A549 (cell line): ENCODE data around the gene GRIP1. TPM values are rescaled to one million over a fixed set of nuclear protein-coding genes. Genes with fewer than 3 reads are reported as not detected.

Source experiments
- ATAC-seq, 2 experiments: fragments of 200-7000 bp in 1 of 2; fragments of >200 bp in 1 of 2; cut with Nextera tagmentation in 1 of 2; cut with Tn5 transposase in 1 of 2; 3 replicates each; pipeline versions ENCODE4 v1.8.0 to v1.9.1; 2018 to 2020; ENCODE audit warnings: mild to moderate bottlenecking in 1 of 2, moderate library complexity in 1 of 2
- CTCF ChIA-PET: fragments of 300-600 bp; sonication (Branson Sonifier 250); formaldehyde crosslinking; extraction: SDS; loops from one replicate; lab custom pipeline; 2021; ENCODE audit warnings: antibody characterized with exemption, inconsistent platforms; lab: Yijun Ruan, JAX
- POLR2A ChIA-PET: fragments of 350-600 bp; formaldehyde crosslinking; extraction: SDS; loops from one replicate; lab custom pipeline; 2021; ENCODE audit warnings: antibody characterized with exemption, inconsistent platforms; lab: Yijun Ruan, JAX
- DNase-seq, 2 experiments: peaks; one replicate each; pipeline versions ENCODE4 v3.0.0 to v3.0.0-alpha.2; 2011 to 2016; ENCODE audit warnings: low read depth in 1 of 2, low spot score in 1 of 2
- FAIRE-seq: peaks from 2 replicates; lab custom pipeline; 2011; peaks lifted over from hg19 to GRCh38; lab: Jason Lieb, UNC
- H3K27ac ChIP-seq, 2 experiments: fragments of >200 bp; sonication (Bioruptor Twin); formaldehyde crosslinking; 3 replicates each; pipeline ENCODE4 v1.5.1; 2016 to 2017
- H3K4me1 ChIP-seq: fragments of >200 bp; sonication (Bioruptor Twin); formaldehyde crosslinking; 3 replicates; pipeline ENCODE4 v1.6.1; 2016
- H3K4me2 ChIP-seq: fragments of >200 bp; sonication (Bioruptor Twin); formaldehyde crosslinking; 3 replicates; pipeline ENCODE4 v1.6.1; 2016
- H3K4me3 ChIP-seq: fragments of >200 bp; sonication (Bioruptor Twin); formaldehyde crosslinking; 3 replicates; pipeline ENCODE4 v1.5.1; 2016
- H3K9me3 ChIP-seq: fragments of >200 bp; sonication (Bioruptor Twin); formaldehyde crosslinking; 3 replicates; pipeline ENCODE4 v1.6.1; 2016
- CBX8 ChIP-seq: fragments of 200-600 bp; sonication (generic); IDR thresholded peaks from 2 replicates; pipeline ENCODE4 v1.6.1; 2016
- CEBPB ChIP-seq, 2 experiments: fragments of >200 bp in 1 of 2; sonication (Bioruptor Twin) in 1 of 2; formaldehyde crosslinking in 1 of 2; IDR thresholded peaks; 2 replicates each; pipeline ENCODE4 v1.6.1; 2012 to 2016
- CHD2 ChIP-seq: fragments of 150-350 bp; IDR thresholded peaks from 2 replicates; pipeline ENCODE4 v1.6.1; 2014; ENCODE audit warnings: low read length; ENCODE audit not compliant: partially characterized antibody
- EHF ChIP-seq: fragments of 250-450 bp; sonication (Bioruptor Pico); IDR thresholded peaks from 2 replicates; pipeline ENCODE4 v1.5.0; 2020; ENCODE audit warnings: mild to moderate bottlenecking
- ESRRA ChIP-seq: fragments of 150-350 bp; IDR thresholded peaks from 2 replicates; pipeline ENCODE4 v1.6.1; 2014; ENCODE audit warnings: mild to moderate bottlenecking, low read length, borderline replicate concordance
- FOSB ChIP-seq: fragments of 250-450 bp; sonication (Bioruptor Pico); IDR thresholded peaks from 2 replicates; pipeline ENCODE4 v1.5.0; 2020; ENCODE audit warnings: mild to moderate bottlenecking, moderate library complexity
- HDAC2 ChIP-seq: fragments of 200-600 bp; sonication (generic); IDR thresholded peaks from 2 replicates; pipeline ENCODE4 v1.6.1; 2016
- HOXA7 ChIP-seq: fragments of 250-450 bp; sonication (Bioruptor Pico); IDR thresholded peaks from 2 replicates; pipeline ENCODE4 v1.5.0; 2020; ENCODE audit warnings: mild to moderate bottlenecking, moderate library complexity
- JUN ChIP-seq, 2 experiments: fragments of >200 bp; sonication (Bioruptor Twin); formaldehyde crosslinking; IDR thresholded peaks; 2 replicates in 1 of 2; 3 replicates in 1 of 2; pipeline ENCODE4 v1.6.1; 2016 to 2017
- KDM5A ChIP-seq: fragments of 200-600 bp; sonication (generic); IDR thresholded peaks from 2 replicates; pipeline ENCODE4 v1.6.1; 2016; ENCODE audit warnings: antibody characterized with exemption, mild to moderate bottlenecking
- MAFK ChIP-seq: fragments of 450-650 bp; IDR thresholded peaks from 2 replicates; pipeline ENCODE4 v1.6.1; 2014; ENCODE audit not compliant: partially characterized antibody
- MAZ ChIP-seq: fragments of 150-350 bp; IDR thresholded peaks from 2 replicates; pipeline ENCODE4 v1.6.1; 2014; ENCODE audit warnings: antibody characterized with exemption, low read depth, low read length, borderline replicate concordance
- NR3C1 ChIP-seq: fragments of >200 bp; sonication (Bioruptor Twin); formaldehyde crosslinking; IDR thresholded peaks from 3 replicates; pipeline ENCODE4 v1.6.1; 2017
- POLR2AphosphoS2 ChIP-seq: conservative IDR thresholded peaks from 2 replicates; pipeline ENCODE4 v1.6.1; 2012; ENCODE audit warnings: low read length, improper control_type of control experiment, inconsistent platforms
- RAD21 ChIP-seq, 2 experiments: fragments of >200 bp in 1 of 2; sonication (Bioruptor Twin) in 1 of 2; formaldehyde crosslinking in 1 of 2; IDR thresholded peaks in 1 of 2; conservative IDR thresholded peaks in 1 of 2; 2 replicates in 1 of 2; 3 replicates in 1 of 2; pipeline ENCODE4 v1.6.1; 2012 to 2018; ENCODE audit warnings: inconsistent platforms in 1 of 2
- RNF2 ChIP-seq: fragments of 200-600 bp; sonication (generic); IDR thresholded peaks from 2 replicates; pipeline ENCODE4 v1.6.1; 2016; ENCODE audit warnings: low read depth, mild to moderate bottlenecking, antibody characterized with exemption, moderate library complexity, borderline replicate concordance
- SREBF2 ChIP-seq: fragments of 450-650 bp; IDR thresholded peaks from 2 replicates; pipeline ENCODE4 v1.6.1; 2014; ENCODE audit warnings: mild to moderate bottlenecking, moderate library complexity
- ZC3H11A ChIP-seq: fragments of 450-650 bp; IDR thresholded peaks from 2 replicates; pipeline ENCODE4 v1.6.1; 2014; ENCODE audit warnings: antibody characterized with exemption, mild to moderate bottlenecking
- ZFP36 ChIP-seq: fragments of 450-650 bp; IDR thresholded peaks from 2 replicates; pipeline ENCODE4 v1.6.1; 2014; ENCODE audit warnings: borderline replicate concordance; ENCODE audit not compliant: partially characterized antibody
- WGBS: methylation state at CpG from one replicate; pipeline ENCODE4 v1.1.6; 2017; ENCODE audit errors: missing lambda C conversion rate; 5-methylcytosine and 5-hydroxymethylcytosine counted together
- polyA plus RNA-seq, 4 experiments: library from polyadenylated mRNA; depleted of rRNA in 3 of 4; stranded (reverse); fragments of >200 nt; fragmentation: RNase III in 1 of 4; extraction: RNeasy Plus Mini Kit Qiagen cat#74134 plus additional on column Dnase treatment in 1 of 4; gene quantifications; 2 replicates in 3 of 4; 3 replicates in 1 of 4; pipeline ENCODE4 v1.2.3, GENCODE V29; 2011 to 2017
- TF ChIP-seq, protein P1 (sequence below): fragments of 250-450 bp; sonication (Bioruptor Pico); IDR thresholded peaks from 2 replicates; pipeline ENCODE4 v1.5.0; 2021; ENCODE audit warnings: mild to moderate bottlenecking, moderate library complexity, borderline replicate concordance
- TF ChIP-seq, protein P2 (sequence below): fragments of >200 bp; sonication (Bioruptor Twin); formaldehyde crosslinking; IDR thresholded peaks from 3 replicates; pipeline ENCODE4 v1.5.1; 2016
- TF ChIP-seq, protein P3 (sequence below): fragments of 450-650 bp; IDR thresholded peaks from 2 replicates; pipeline ENCODE4 v1.6.1; 2014; ENCODE audit warnings: antibody characterized with exemption
- TF ChIP-seq, protein P4 (sequence below): fragments of 200-600 bp; sonication (generic); IDR thresholded peaks from 2 replicates; pipeline ENCODE4 v1.6.1; 2016; ENCODE audit warnings: antibody characterized with exemption, mild to moderate bottlenecking, moderate library complexity
- TF ChIP-seq, protein P5 (sequence below): IDR thresholded peaks from 2 replicates; pipeline ENCODE4 v1.6.1; 2012

Gene GRIP1
- polyA plus RNA-seq, 2 of the 4 experiments (the other 2 are of a cell fraction) = 4.6 to 5.8 TPM

DNA sequence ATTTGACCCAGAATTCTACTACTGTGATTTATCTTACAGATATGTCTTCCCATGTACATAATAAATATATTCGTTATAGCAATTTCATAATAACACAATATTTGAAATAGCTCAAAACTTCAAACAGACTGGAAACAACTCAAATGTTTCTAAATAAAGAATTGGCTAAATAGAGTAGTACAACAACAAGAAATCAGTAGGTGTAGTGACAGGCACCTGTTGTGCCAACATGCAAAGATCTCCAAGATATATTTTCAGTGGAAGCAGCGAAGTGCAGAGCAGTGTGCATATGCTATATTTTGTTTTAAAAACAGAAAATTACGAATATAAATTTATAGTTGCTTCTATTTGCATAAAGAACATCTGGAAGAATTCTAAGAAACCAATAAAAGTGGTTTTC, 60.9 kb downstream of the GRIP1 start:
- Histone ChIP-seq H3K27ac (no peak overlapping the region), H3K4me3 (no peak overlapping the region), H3K4me2 (no peak overlapping the region), H3K4me1 (no peaks in the 10 kb centered on the region), H3K9me3 (no peaks in the 10 kb centered on the region)
- TF ChIP-seq JUN (IDR thresholded peaks at IDR 0.05) (no peak), HOXA7 (CRISPR knock-in tag) (no peak), CEBPB (IDR thresholded peaks at IDR 0.05) (no peak), MAFK (no peak), HDAC2 (no peak), RAD21 (conservative IDR thresholded peaks at IDR 0.05 in 1 of 2, IDR thresholded peaks at IDR 0.05 in 1 of 2) (no peak), FOSB (CRISPR knock-in tag) (no peak), NR3C1 (no peak), ZC3H11A (no peak), CBX8 (no peak), MAZ (no peak), EHF (CRISPR knock-in tag) (no peak), CHD2 (no peak), KDM5A (no peak), ESRRA (no peak)
- TF ChIP-seq, protein P1, sequence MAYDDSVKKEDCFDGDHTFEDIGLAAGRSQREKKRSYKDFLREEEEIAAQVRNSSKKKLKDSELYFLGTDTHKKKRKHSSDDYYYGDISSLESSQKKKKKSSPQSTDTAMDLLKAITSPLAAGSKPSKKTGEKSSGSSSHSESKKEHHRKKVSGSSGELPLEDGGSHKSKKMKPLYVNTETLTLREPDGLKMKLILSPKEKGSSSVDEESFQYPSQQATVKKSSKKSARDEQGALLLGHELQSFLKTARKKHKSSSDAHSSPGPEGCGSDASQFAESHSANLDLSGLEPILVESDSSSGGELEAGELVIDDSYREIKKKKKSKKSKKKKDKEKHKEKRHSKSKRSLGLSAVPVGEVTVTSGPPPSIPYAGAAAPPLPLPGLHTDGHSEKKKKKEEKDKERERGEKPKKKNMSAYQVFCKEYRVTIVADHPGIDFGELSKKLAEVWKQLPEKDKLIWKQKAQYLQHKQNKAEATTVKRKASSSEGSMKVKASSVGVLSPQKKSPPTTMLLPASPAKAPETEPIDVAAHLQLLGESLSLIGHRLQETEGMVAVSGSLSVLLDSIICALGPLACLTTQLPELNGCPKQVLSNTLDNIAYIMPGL (CRISPR knock-in tag) = no peak
- TF ChIP-seq, protein P2, sequence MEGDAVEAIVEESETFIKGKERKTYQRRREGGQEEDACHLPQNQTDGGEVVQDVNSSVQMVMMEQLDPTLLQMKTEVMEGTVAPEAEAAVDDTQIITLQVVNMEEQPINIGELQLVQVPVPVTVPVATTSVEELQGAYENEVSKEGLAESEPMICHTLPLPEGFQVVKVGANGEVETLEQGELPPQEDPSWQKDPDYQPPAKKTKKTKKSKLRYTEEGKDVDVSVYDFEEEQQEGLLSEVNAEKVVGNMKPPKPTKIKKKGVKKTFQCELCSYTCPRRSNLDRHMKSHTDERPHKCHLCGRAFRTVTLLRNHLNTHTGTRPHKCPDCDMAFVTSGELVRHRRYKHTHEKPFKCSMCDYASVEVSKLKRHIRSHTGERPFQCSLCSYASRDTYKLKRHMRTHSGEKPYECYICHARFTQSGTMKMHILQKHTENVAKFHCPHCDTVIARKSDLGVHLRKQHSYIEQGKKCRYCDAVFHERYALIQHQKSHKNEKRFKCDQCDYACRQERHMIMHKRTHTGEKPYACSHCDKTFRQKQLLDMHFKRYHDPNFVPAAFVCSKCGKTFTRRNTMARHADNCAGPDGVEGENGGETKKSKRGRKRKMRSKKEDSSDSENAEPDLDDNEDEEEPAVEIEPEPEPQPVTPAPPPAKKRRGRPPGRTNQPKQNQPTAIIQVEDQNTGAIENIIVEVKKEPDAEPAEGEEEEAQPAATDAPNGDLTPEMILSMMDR = no peak
- FAIRE-seq (no peak), DNase-seq (no peak), ATAC-seq (no peak)
- POLR2A ChIA-PET = no interaction called here
- 14% methylated on average over 3 of the region's 3 CpGs for WGBS
- CTCF ChIA-PET = no interaction called here

DNA sequence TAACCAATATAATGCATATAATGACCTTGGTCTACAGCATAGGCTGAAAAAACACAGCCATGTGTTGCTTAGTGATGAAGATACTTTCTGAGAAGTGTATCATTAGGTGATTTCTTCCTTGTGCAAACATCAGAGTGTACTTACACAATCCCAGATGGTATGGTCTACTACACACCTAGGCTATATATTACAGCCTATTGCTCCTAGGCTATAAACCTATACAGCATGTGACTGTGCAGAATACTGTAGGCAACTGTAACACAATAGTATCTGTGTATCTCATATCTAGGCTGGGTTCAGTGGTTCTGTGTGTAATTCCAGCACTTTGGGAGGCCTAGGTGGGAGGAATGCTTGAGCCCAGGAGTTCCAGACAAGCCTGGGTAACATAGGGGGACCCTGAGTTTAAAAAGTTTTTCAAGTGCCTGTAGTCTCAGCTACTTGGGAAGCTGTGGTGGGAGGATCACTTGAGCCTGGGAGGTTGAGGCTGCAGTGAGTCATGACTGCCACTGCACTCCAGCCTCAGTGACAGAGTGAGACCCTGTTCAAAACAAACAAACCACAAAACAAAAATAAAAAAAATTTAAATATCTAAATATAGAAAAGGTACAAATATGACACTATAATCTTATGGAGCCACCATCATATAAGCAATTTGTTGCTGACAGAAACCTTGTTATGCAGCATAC, 66.6 kb downstream of the GRIP1 start:
- FAIRE-seq (no peak), ATAC-seq (no peak)
- CTCF ChIA-PET = no interaction called here
- TF ChIP-seq, protein P3, sequence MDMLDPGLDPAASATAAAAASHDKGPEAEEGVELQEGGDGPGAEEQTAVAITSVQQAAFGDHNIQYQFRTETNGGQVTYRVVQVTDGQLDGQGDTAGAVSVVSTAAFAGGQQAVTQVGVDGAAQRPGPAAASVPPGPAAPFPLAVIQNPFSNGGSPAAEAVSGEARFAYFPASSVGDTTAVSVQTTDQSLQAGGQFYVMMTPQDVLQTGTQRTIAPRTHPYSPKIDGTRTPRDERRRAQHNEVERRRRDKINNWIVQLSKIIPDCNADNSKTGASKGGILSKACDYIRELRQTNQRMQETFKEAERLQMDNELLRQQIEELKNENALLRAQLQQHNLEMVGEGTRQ = no peak
- no peak for TF ChIP-seq MAZ
- TF ChIP-seq, protein P2 = no peak
- TF ChIP-seq, protein P4, sequence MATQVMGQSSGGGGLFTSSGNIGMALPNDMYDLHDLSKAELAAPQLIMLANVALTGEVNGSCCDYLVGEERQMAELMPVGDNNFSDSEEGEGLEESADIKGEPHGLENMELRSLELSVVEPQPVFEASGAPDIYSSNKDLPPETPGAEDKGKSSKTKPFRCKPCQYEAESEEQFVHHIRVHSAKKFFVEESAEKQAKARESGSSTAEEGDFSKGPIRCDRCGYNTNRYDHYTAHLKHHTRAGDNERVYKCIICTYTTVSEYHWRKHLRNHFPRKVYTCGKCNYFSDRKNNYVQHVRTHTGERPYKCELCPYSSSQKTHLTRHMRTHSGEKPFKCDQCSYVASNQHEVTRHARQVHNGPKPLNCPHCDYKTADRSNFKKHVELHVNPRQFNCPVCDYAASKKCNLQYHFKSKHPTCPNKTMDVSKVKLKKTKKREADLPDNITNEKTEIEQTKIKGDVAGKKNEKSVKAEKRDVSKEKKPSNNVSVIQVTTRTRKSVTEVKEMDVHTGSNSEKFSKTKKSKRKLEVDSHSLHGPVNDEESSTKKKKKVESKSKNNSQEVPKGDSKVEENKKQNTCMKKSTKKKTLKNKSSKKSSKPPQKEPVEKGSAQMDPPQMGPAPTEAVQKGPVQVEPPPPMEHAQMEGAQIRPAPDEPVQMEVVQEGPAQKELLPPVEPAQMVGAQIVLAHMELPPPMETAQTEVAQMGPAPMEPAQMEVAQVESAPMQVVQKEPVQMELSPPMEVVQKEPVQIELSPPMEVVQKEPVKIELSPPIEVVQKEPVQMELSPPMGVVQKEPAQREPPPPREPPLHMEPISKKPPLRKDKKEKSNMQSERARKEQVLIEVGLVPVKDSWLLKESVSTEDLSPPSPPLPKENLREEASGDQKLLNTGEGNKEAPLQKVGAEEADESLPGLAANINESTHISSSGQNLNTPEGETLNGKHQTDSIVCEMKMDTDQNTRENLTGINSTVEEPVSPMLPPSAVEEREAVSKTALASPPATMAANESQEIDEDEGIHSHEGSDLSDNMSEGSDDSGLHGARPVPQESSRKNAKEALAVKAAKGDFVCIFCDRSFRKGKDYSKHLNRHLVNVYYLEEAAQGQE = no peak
- no peak for TF ChIP-seq RNF2
- TF ChIP-seq POLR2AphosphoS2 = no peak
- no peak for TF ChIP-seq ZC3H11A
- TF ChIP-seq, protein P1 (CRISPR knock-in tag) = no peak
- TF ChIP-seq, protein P5, sequence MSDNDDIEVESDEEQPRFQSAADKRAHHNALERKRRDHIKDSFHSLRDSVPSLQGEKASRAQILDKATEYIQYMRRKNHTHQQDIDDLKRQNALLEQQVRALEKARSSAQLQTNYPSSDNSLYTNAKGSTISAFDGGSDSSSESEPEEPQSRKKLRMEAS = no peak
- TF ChIP-seq SREBF2 = no peak
- no peak for TF ChIP-seq HDAC2
- TF ChIP-seq ZFP36 = no peak

More for the DNA sequence above, 66.6 kb downstream of the GRIP1 start:
- no peak for DNase-seq
- H3K4me2 ChIP-seq = no peak overlapping the region
- POLR2A ChIA-PET = no interaction called here
- no peaks in the 10 kb centered on the region for H3K9me3 ChIP-seq
- no peaks in the 10 kb centered on the region for H3K4me1 ChIP-seq
- no peak overlapping the region for H3K4me3 ChIP-seq
- H3K27ac ChIP-seq = no peak overlapping the region
